K562 (cell line): ENCODE data around the gene USP31. TPM values are rescaled to one million over a fixed set of nuclear protein-coding genes. Genes with fewer than 3 reads are reported as not detected.

Source experiments
- ATAC-seq: fragments of 200-7000 bp; cut with Tn5 transposase; 3 replicates; pipeline ENCODE4 v1.9.1; 2020; ENCODE audit warnings: moderate library complexity
- BruUV-seq: library from RNA; stranded (reverse); fragments of 400-500 nt; replicated peaks from 2 replicates; lab custom pipeline; 2021; lab: Mats Ljungman, UMichigan
- CTCF ChIA-PET: fragments of 300-600 bp; formaldehyde crosslinking; extraction: SDS; loops from one replicate; lab custom pipeline; 2021; ENCODE audit warnings: low intra/inter-chr PET ratio; lab: Yijun Ruan, JAX
- POLR2A ChIA-PET: fragments of 300-600, 350-650 bp; sonication (Branson Sonifier 250); formaldehyde crosslinking; extraction: SDS; loops from one replicate; lab custom pipeline; 2021; ENCODE audit warnings: antibody characterized with exemption, inconsistent platforms; lab: Yijun Ruan, JAX
- DNase-seq, 4 experiments: peaks; one replicate each; pipeline versions ENCODE4 v3.0.0 to v3.0.0-alpha.2; 2011 to 2018; ENCODE audit warnings: low spot score in 3 of 4, mixed read lengths in 3 of 4; ENCODE audit errors: extremely low read depth in 1 of 4
- FAIRE-seq: peaks from 2 replicates; lab custom pipeline; 2011; peaks lifted over from hg19 to GRCh38; lab: Jason Lieb, UNC
- H2AFZ ChIP-seq: 2 replicates; pipeline ENCODE4 v1.6.0; 2011; ENCODE audit warnings: low read depth, low read length, control low read depth, inconsistent platforms
- H3K27ac ChIP-seq: fragments of 200-600 bp; 3 replicates; pipeline ENCODE4 v1.8.0; 2011; ENCODE audit warnings: low read depth, mild to moderate bottlenecking, control low read depth, inconsistent platforms, low read length, moderate library complexity, mixed read lengths; ENCODE audit errors: extremely low read depth
- H3K27me3 ChIP-seq, 2 experiments: fragments of 300-600 bp in 1 of 2; 2 replicates in 1 of 2; 3 replicates in 1 of 2; pipeline versions ENCODE4 v1.6.0 to v1.8.0; 2011; ENCODE audit warnings: inconsistent platforms in 2 of 2, low read length in 2 of 2, mild to moderate bottlenecking in 1 of 2, mixed read lengths in 1 of 2, moderate library complexity in 1 of 2; ENCODE audit not compliant: control insufficient read depth in 2 of 2, insufficient read depth in 2 of 2
- H3K36me3 ChIP-seq: fragments of 300-600 bp; 3 replicates; pipeline ENCODE4 v1.8.0; 2011; ENCODE audit warnings: mild to moderate bottlenecking, low read length, inconsistent platforms; ENCODE audit not compliant: control insufficient read depth, insufficient read depth
- H3K4me1 ChIP-seq, 2 experiments: fragments of 200-600 bp in 1 of 2; replicated peaks in 1 of 2; 2 replicates in 1 of 2; 3 replicates in 1 of 2; pipeline versions ENCODE4 v1.5.1 to v1.8.0; 2011; ENCODE audit warnings: inconsistent platforms in 2 of 2, low read length in 2 of 2, mild to moderate bottlenecking in 1 of 2, mixed read lengths in 1 of 2, moderate library complexity in 1 of 2; ENCODE audit not compliant: control insufficient read depth in 2 of 2, insufficient read depth in 2 of 2
- H3K4me2 ChIP-seq: 2 replicates; pipeline ENCODE4 v1.6.1; 2011; ENCODE audit warnings: low read length, control low read depth, inconsistent platforms, mixed read lengths; ENCODE audit not compliant: insufficient read depth
- H3K4me3 ChIP-seq: fragments of 200-600 bp; sonication (generic), shearing (Covaris generic); 2 replicates; pipeline ENCODE4 v1.5.1; 2016; ENCODE audit warnings: control low read depth, inconsistent platforms
- H3K79me2 ChIP-seq: fragments of 200-600 bp; 3 replicates; pipeline ENCODE4 v1.8.0; 2011; ENCODE audit warnings: low read length, inconsistent platforms; ENCODE audit not compliant: control insufficient read depth, insufficient read depth
- H3K9ac ChIP-seq, 2 experiments: 2 replicates each; pipeline versions ENCODE4 v1.6.0 to v1.6.1; 2011; ENCODE audit warnings: low read depth in 2 of 2, low read length in 2 of 2, control low read depth in 1 of 2, inconsistent platforms in 1 of 2, mild to moderate bottlenecking in 1 of 2, mixed read lengths in 1 of 2; ENCODE audit not compliant: insufficient read depth in 1 of 2
- H3K9me1 ChIP-seq: one replicate; pipeline ENCODE4 v1.6.0; 2011; ENCODE audit warnings: inconsistent platforms, mild to moderate bottlenecking, low read length, moderate library complexity; ENCODE audit not compliant: control insufficient read depth, insufficient read depth
- H3K9me3 ChIP-seq: replicated peaks from 2 replicates; pipeline ENCODE4 v1.5.1; 2011; ENCODE audit warnings: low read depth, low read length, inconsistent platforms; ENCODE audit not compliant: control insufficient read depth, insufficient read depth
- H4K20me1 ChIP-seq: replicated peaks from 2 replicates; pipeline ENCODE4 v1.6.1; 2011; ENCODE audit warnings: low read length, inconsistent platforms, mixed read lengths; ENCODE audit not compliant: control insufficient read depth, insufficient read depth
- ETV5 ChIP-seq: sonication (generic); formaldehyde crosslinking; IDR thresholded peaks from 2 replicates; pipeline ENCODE4 v1.4.0; 2020; ENCODE audit warnings: low read depth, mild to moderate bottlenecking, missing genetic modification reagents
- GATAD2A ChIP-seq: fragments of 450-650 bp; IDR thresholded peaks from 2 replicates; pipeline ENCODE4 v1.6.1; 2017
- RBM34 ChIP-seq: fragments of 200-400 bp; formaldehyde crosslinking; IDR thresholded peaks from 2 replicates; pipeline ENCODE4 v1.6.1; 2018; ENCODE audit warnings: low read length, borderline replicate concordance; ENCODE audit not compliant: insufficient read depth
- STAT5B ChIP-seq: fragments of 250-450 bp; sonication (Bioruptor Pico); IDR thresholded peaks from 2 replicates; pipeline ENCODE4 v1.8.0; 2021; ENCODE audit warnings: mild to moderate bottlenecking, inconsistent platforms
- WGBS: fragments of 100-300 bp; shearing (Covaris generic); methylation state at CpG from one replicate; pipeline ENCODE4 v1.1.6; 2016; ENCODE audit warnings: low coverage, mixed read lengths; ENCODE audit not compliant: insufficient coverage; ENCODE audit errors: missing lambda C conversion rate; 5-methylcytosine and 5-hydroxymethylcytosine counted together
- in situ Hi-C: fragments of 300-500 bp; cut with MboI; formaldehyde crosslinking; loops from 4 replicates; pipeline ENCODE4 v1.15.0; 2018; ENCODE audit warnings: inconsistent platforms, mixed read lengths
- intact Hi-C: fragments of 100-400 bp; cut with micrococcal nuclease; formaldehyde crosslinking; loops from 2 replicates; pipeline ENCODE4 v1.14.2; 2022
- polyA plus RNA-seq, 8 experiments: library from polyadenylated mRNA; depleted of rRNA in 4 of 8; stranded (reverse) in 5 of 8; unstranded in 3 of 8; fragments of >200 nt; fragmentation: Nextera tagmentation in 2 of 8; fragmentation: Illumina TruSeq in 1 of 8; extraction: Ambion mirVana in 2 of 8; extraction: Trizol in 1 of 8; gene quantifications; 2 replicates each; pipeline versions ENCODE4 v1.2.1 to v1.2.3, GENCODE V29; 2011 to 2014; ENCODE audit warnings: inconsistent platforms in 1 of 8, missing spikeins in 1 of 8
- total RNA-seq, 7 experiments: library from RNA; depleted of rRNA in 6 of 7; stranded (reverse); fragments of >200 nt in 6 of 7; fragmentation: Illumina TruSeq in 2 of 7; extraction: Trizol in 2 of 7; gene quantifications; 2 replicates each; pipeline versions ENCODE4 v1.2.1 to v1.2.3, GENCODE V29; 2011 to 2021; ENCODE audit warnings: low replicate concordance in 1 of 7
- TF ChIP-seq, protein P1 (sequence below): fragments of 150-350 bp; IDR thresholded peaks from 2 replicates; pipeline ENCODE4 v1.6.1; 2014; ENCODE audit warnings: low read depth, mild to moderate bottlenecking, low read length, borderline replicate concordance

Gene USP31
- total and polyA plus RNA-seq, 9 of the 15 experiments (the other 6 are each of a cell fraction or from before 2014, with no cell fraction given), result 0.56 to 4.9 (median 2.9) TPM

DNA sequence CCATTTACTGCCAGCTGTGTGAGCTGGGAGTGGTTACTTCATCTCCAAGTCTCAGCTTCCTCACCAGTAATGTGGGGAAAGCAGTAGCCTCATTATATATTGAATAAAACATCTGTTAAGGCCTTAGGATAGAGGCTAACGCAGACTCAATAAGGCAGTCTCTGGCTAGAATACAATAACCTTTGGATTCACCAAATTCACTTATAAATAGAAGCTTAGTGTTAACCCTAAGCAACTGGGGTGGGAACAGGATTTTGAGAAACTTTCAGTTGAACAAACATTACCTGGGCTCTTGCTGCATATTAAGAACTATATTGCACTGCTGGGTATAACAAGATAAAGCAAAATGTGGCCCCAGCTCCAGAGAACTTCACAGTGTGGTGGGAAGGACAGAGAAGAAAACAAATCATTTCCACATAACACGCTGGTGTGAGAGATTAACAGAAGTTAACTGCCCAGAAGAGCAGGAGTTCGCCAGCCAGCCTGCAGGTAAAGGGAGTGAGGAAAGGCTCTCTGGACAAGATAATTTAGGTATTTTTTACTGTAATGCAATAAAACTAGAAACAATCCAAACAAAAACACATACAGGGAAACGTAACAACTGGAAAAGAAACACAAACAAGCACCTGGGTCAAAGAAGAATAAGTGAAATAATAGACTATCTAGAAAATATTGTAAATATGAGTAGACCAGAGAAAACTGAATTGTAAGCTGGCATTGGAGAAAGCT lies 57.0 kb downstream of the USP31 start:
- DNase-seq, result no peak
- BruUV-seq, result no TSS peak
- H3K9me1 ChIP-seq, result no peaks in the 10 kb centered on the region
- no peaks in the 10 kb centered on the region for H3K79me2 ChIP-seq
- H3K27ac ChIP-seq, result no peak overlapping the region
- no peaks in the 10 kb centered on the region for H3K9me3 ChIP-seq
- no peak for ATAC-seq
- no peak overlapping the region for H2AFZ ChIP-seq
- FAIRE-seq, result no peak
- H3K36me3 ChIP-seq, result peaks cover 2% of the 10 kb centered on the region; the same call in 1 of the 3 replicates
- no peaks in the 10 kb centered on the region for H3K27me3 ChIP-seq
- in situ Hi-C loops, result no loop called here
- CTCF ChIA-PET, result no interaction called here
- no peak for TF ChIP-seq GATAD2A
- TF ChIP-seq RBM34, result no peak
- TF ChIP-seq, protein P1, sequence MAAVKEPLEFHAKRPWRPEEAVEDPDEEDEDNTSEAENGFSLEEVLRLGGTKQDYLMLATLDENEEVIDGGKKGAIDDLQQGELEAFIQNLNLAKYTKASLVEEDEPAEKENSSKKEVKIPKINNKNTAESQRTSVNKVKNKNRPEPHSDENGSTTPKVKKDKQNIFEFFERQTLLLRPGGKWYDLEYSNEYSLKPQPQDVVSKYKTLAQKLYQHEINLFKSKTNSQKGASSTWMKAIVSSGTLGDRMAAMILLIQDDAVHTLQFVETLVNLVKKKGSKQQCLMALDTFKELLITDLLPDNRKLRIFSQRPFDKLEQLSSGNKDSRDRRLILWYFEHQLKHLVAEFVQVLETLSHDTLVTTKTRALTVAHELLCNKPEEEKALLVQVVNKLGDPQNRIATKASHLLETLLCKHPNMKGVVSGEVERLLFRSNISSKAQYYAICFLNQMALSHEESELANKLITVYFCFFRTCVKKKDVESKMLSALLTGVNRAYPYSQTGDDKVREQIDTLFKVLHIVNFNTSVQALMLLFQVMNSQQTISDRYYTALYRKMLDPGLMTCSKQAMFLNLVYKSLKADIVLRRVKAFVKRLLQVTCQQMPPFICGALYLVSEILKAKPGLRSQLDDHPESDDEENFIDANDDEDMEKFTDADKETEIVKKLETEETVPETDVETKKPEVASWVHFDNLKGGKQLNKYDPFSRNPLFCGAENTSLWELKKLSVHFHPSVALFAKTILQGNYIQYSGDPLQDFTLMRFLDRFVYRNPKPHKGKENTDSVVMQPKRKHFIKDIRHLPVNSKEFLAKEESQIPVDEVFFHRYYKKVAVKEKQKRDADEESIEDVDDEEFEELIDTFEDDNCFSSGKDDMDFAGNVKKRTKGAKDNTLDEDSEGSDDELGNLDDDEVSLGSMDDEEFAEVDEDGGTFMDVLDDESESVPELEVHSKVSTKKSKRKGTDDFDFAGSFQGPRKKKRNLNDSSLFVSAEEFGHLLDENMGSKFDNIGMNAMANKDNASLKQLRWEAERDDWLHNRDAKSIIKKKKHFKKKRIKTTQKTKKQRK, result no peak
- no peak for TF ChIP-seq ETV5 (CRISPR knock-in tag)
- no peak for TF ChIP-seq STAT5B (CRISPR knock-in tag)
- TF ChIP-seq, all 486 proteins: peak for 0
- Histone ChIP-seq H3K9ac (no peak overlapping the region), H4K20me1 (no peaks in the 10 kb centered on the region), H3K4me1 (no peaks in the 10 kb centered on the region), H3K4me3 (no peak overlapping the region), H3K4me2 (no peak overlapping the region)
- POLR2A ChIA-PET, result interaction anchor here (1.0 to 1.2 kb wide), 2 partner anchors 10 to 12 kb away, joined by 3 to 4 read pairs; no protein-coding TSS in a partner anchor
- intact Hi-C loops, result no loop called here
- WGBS, result 55% methylated on average over 4 of the region's 4 CpGs
